Lower leg skin (tissue), 4 donors: ENCODE data around the gene STXBP6. TPM values are rescaled to one million over a fixed set of nuclear protein-coding genes. Genes with fewer than 3 reads are reported as not detected.

Source experiments
- DNase-seq, 2 donors: peaks; one replicate each; pipeline ENCODE4 v3.0.0-alpha.2; 2019; ENCODE audit warnings: low spot score in 2 of 2
- H3K4me3 ChIP-seq: fragments of 200-600 bp; sonication (generic); 2 replicates; pipeline ENCODE4 v1.5.1; 2017; ENCODE audit warnings: mild to moderate bottlenecking, low read depth; ENCODE audit not compliant: poor library complexity, severe bottlenecking
- POLR2A ChIP-seq, 2 donors: fragments of 450-650 bp; IDR thresholded peaks; one replicate each; pipeline ENCODE4 v1.6.1; 2016 to 2017; ENCODE audit warnings: antibody characterized with exemption in 2 of 2, mild to moderate bottlenecking in 1 of 2, moderate library complexity in 1 of 2
- WGBS, 2 donors: methylation state at CpG; one replicate each; pipeline ENCODE4 v1.1.5; 2018; 5-methylcytosine and 5-hydroxymethylcytosine counted together
- intact Hi-C: fragments of 100-400 bp; cut with DNase I; formaldehyde crosslinking; loops from one replicate; pipeline ENCODE4 v1.15.0; 2023; ENCODE audit warnings: low total_unique reads
- total RNA-seq, 4 donors: library from RNA; depleted of rRNA; stranded (reverse); fragments of >200 nt; gene quantifications; one replicate each; pipeline ENCODE4 v1.1.0, GENCODE V29; 2016
- TF ChIP-seq, protein P1 (sequence below), 3 donors: fragments of 450-650 bp; IDR thresholded peaks; one replicate each; pipeline ENCODE4 v1.5.1; 2016; ENCODE audit warnings: antibody characterized with exemption in 3 of 3, mild to moderate bottlenecking in 3 of 3, moderate library complexity in 2 of 3

Gene STXBP6
- total RNA-seq, 4 donors from 2014 or later: 24.6 to 49.3 (median 36.9) TPM

DNA sequence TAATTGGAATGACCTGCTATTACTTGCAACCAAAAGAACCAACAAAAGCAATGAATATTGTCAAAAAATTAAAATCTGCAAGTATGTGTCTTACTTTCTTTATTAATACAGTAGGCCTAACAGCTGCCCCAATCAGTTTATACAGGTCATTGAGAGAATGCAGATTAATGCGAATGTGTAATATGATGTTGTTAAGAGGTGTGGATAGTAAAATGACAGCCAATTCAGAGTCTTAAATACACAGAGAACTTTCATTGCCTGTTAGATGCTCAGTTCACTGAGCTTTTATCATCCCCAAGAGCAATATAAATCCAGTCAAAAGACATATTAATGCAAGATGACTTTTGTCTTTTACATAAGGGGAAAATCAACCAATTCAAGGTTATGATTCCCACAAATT lies 58.7 kb downstream of the STXBP6 start:
- 80 to 92% methylated on average over 1 of the region's 1 CpG for WGBS, 2 donors
- no peak for DNase-seq
- TF ChIP-seq, protein P1, sequence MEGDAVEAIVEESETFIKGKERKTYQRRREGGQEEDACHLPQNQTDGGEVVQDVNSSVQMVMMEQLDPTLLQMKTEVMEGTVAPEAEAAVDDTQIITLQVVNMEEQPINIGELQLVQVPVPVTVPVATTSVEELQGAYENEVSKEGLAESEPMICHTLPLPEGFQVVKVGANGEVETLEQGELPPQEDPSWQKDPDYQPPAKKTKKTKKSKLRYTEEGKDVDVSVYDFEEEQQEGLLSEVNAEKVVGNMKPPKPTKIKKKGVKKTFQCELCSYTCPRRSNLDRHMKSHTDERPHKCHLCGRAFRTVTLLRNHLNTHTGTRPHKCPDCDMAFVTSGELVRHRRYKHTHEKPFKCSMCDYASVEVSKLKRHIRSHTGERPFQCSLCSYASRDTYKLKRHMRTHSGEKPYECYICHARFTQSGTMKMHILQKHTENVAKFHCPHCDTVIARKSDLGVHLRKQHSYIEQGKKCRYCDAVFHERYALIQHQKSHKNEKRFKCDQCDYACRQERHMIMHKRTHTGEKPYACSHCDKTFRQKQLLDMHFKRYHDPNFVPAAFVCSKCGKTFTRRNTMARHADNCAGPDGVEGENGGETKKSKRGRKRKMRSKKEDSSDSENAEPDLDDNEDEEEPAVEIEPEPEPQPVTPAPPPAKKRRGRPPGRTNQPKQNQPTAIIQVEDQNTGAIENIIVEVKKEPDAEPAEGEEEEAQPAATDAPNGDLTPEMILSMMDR (IDR thresholded peaks at IDR 0.05): no peak
- TF ChIP-seq POLR2A (IDR thresholded peaks at IDR 0.05): no peak
- no peak overlapping the region for H3K4me3 ChIP-seq
- intact Hi-C loops: no loop called here

DNA sequence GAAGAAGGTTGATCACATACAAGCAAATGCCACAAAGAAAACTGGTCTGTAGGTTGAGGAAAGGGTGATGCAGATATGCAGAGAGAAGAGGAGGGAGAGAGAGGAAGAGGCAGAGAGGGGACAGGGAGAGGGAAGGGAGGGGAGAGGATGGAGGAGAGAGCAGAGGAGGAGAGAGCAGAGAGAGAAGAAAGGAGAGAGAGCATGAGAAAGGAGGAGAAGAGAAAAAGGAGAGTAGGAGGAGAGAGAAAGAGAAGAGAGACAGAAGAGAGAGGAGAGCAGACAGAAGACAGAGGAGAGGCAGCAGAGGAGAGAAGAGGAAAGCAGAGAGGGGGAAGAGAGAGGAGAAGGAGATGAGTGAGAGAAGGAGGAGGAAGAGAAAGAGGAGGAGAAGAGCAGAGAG lies 59.2 kb downstream of the STXBP6 start:
- DNase-seq: no peak
- intact Hi-C loops: no loop called here
- no peak overlapping the region for H3K4me3 ChIP-seq
- no peak for TF ChIP-seq POLR2A (IDR thresholded peaks at IDR 0.05)
- TF ChIP-seq, protein P1 (IDR thresholded peaks at IDR 0.05): no peak

DNA sequence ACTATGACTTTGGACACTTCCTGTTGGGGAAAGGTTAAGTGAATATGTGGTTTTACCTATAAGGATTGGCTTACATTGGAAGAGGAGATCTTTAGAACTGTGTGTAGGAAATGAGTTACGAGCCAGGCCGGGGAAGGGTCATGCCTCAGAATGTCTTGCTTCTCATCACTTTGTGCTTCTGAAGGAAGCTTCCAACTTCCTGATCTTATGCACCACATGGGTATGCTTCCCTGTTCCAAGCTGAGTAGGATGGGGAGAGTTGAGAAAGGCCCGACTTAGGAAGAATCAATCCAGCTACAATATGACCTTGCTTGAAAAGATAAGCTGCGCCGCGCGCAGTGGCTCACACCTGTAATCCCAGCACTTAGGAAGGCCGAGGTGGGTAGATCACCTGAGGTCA lies 59.9 kb downstream of the STXBP6 start:
- 92% methylated on average over 8 of the region's 8 CpGs for WGBS, 2 donors
- no peak for TF ChIP-seq POLR2A (IDR thresholded peaks at IDR 0.05)
- TF ChIP-seq, protein P1 (IDR thresholded peaks at IDR 0.05): no peak
- no peak for DNase-seq
- intact Hi-C loops: no loop called here
- H3K4me3 ChIP-seq: no peak overlapping the region

DNA sequence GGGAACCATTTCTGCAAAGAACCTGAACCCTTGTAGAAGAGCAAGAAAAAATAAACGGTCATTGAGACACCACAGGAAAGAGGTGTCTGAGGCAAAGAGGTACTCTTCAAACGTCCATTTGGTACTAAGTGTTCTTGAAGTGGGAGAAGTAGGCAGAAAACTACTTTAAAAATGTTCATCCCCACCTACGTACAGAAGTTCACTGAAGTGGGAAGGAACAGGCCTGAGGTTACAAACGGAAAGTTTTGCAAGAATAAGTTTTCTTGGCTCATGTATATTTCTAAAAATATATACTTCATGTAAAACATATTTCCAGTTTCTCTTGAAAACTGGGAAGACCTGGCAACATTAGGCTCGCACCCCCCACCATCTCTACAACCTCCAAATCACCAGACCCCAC lies 61.2 kb downstream of the STXBP6 start:
- intact Hi-C loops: no loop called here
- no peak for DNase-seq
- 65 to 67% methylated on average over 5 of the region's 5 CpGs for WGBS, 2 donors
- H3K4me3 ChIP-seq: no peak overlapping the region
- TF ChIP-seq POLR2A (IDR thresholded peaks at IDR 0.05): no peak
- TF ChIP-seq, protein P1 (IDR thresholded peaks at IDR 0.05): no peak

DNA sequence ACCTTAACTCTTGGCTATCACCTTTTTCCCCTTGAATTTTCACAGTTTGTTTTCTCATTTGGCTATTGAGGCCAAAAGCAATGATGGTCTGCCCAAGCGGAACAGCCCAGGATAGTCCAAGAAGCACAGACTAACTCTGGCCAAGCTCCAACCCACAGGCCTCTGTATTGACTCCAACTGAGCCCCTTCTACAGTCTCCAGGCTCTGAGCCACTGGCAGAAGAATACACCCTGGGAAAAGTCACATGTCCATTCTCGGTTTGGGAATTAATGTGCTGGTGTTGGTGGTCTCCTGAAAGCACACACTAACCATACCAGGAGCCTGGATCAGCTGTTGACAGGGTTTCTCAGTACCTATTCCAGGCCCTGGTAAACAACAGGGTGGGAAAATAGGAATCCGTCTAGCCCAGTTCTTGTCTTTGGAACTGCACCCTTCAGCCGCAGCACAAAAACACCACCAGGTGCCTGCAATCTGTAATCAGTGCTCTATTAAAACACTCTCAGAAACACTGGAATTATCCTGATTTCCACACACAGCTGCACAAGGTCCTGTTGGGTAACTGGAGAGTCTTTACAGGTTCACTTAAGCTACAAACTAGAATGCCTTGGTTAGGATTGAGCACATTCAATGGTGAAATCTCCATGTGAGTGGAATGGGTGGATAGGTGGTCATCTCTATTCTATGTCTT lies 63.6 kb downstream of the STXBP6 start:
- TF ChIP-seq POLR2A (IDR thresholded peaks at IDR 0.05): no peak
- TF ChIP-seq, protein P1 (IDR thresholded peaks at IDR 0.05): no peak
- intact Hi-C loops: no loop called here
- no peak for DNase-seq
- H3K4me3 ChIP-seq: no peak overlapping the region
- 89 to 90% methylated on average over 4 of the region's 4 CpGs for WGBS, 2 donors
